RWPE2 (cell line): ENCODE results near the gene PSMC3IP.

ENCODE experiments used
- ATAC-seq: fragments of 200-7000 bp; cut with Tn5 transposase; 3 replicates; pipeline ENCODE4 v1.9.1; 2021; ENCODE audit warnings: low read depth
- DNase-seq: peaks from one replicate; pipeline ENCODE4 v3.0.0-alpha.2; 2020; ENCODE audit warnings: low spot score
- H3K27ac ChIP-seq: fragments of 450-650 bp; 2 replicates; pipeline ENCODE4 v1.5.1; 2017; ENCODE audit warnings: mild to moderate bottlenecking; ENCODE audit not compliant: poor library complexity, severe bottlenecking
- H3K27me3 ChIP-seq: fragments of 250-450 bp; sonication (Bioruptor Pico); 2 replicates; pipeline ENCODE4 v1.5.1; 2021; ENCODE audit warnings: mild to moderate bottlenecking, moderate library complexity; ENCODE audit not compliant: insufficient read depth, poor library complexity, severe bottlenecking
- H3K36me3 ChIP-seq: fragments of 250-450 bp; sonication (Bioruptor Pico); 2 replicates; pipeline ENCODE4 v1.5.1; 2020; ENCODE audit warnings: low read depth, mild to moderate bottlenecking, moderate library complexity
- H3K4me1 ChIP-seq: fragments of 250-450 bp; sonication (Bioruptor Pico); 2 replicates; pipeline ENCODE4 v1.5.1; 2021; ENCODE audit warnings: mild to moderate bottlenecking, moderate library complexity; ENCODE audit not compliant: insufficient read depth, poor library complexity, severe bottlenecking
- H3K4me3 ChIP-seq: fragments of 250-450 bp; sonication (Bioruptor Pico); 2 replicates; pipeline ENCODE4 v1.5.1; 2021; ENCODE audit warnings: mild to moderate bottlenecking, moderate library complexity; ENCODE audit not compliant: severe bottlenecking
- H3K9me3 ChIP-seq: fragments of 250-450 bp; sonication (Bioruptor Pico); 2 replicates; pipeline ENCODE4 v1.5.1; 2021; ENCODE audit warnings: mild to moderate bottlenecking, moderate library complexity; ENCODE audit not compliant: severe bottlenecking
- CTCF ChIP-seq: fragments of 450-650 bp; IDR thresholded peaks from one replicate; pipeline ENCODE4 v1.5.1; 2017; ENCODE audit warnings: mild to moderate bottlenecking, moderate library complexity; ENCODE audit not compliant: poor library complexity, severe bottlenecking

PSMC3IP gene

GRCh38 chr17:42529061-42529460 lies 48.5 kb downstream of the PSMC3IP start:
- DNase-seq (no peak), ATAC-seq (no peak)
- peaks cover 48% of the 10 kb centered on the region for H3K4me1 ChIP-seq
- H3K9me3 ChIP-seq, result no peaks in the 10 kb centered on the region
- TF ChIP-seq CTCF, result no peak
- H3K36me3 ChIP-seq, result no peaks in the 10 kb centered on the region
- H3K27ac ChIP-seq, result peak overlapping the region; percentile 90
- H3K27me3 ChIP-seq, result no peaks in the 10 kb centered on the region
- no peak overlapping the region for H3K4me3 ChIP-seq

- DNase-seq, result no peak
- no peaks in the 10 kb centered on the region for H3K27me3 ChIP-seq
- ATAC-seq, result no peak
- H3K36me3 ChIP-seq, result no peaks in the 10 kb centered on the region
- TF ChIP-seq CTCF, result no peak
- H3K9me3 ChIP-seq, result no peaks in the 10 kb centered on the region
- H3K4me3 ChIP-seq, result no peak overlapping the region
- H3K27ac ChIP-seq, result peak overlapping the region; percentile 97
- peaks cover 48% of the 10 kb centered on the region for H3K4me1 ChIP-seq
These were observed 49.6 kb downstream of the PSMC3IP start for GRCh38 chr17:42527932-42528331.

- 0 out of 2 replicates have a peak, but pooled peaks cover 1% of the 10 kb centered on the region for H3K36me3 ChIP-seq
These were observed 51.5 kb downstream of the PSMC3IP start for GRCh38 chr17:42526031-42526444.

GRCh38 chr17:42525221-42525620 lies 52.3 kb downstream of the PSMC3IP start:
- DNase-seq (no peak), ATAC-seq (peak; percentile 50)
- H3K27me3 ChIP-seq, result no peaks in the 10 kb centered on the region
- no peak for TF ChIP-seq CTCF
- no peaks in the 10 kb centered on the region for H3K9me3 ChIP-seq
- H3K4me3 ChIP-seq, result no peak overlapping the region
- H3K27ac ChIP-seq, result peak overlapping the region; percentile 97
- H3K36me3 ChIP-seq, result 0 out of 2 replicates have a peak, but pooled peaks cover 3% of the 10 kb centered on the region
- H3K4me1 ChIP-seq, result peaks cover 43% of the 10 kb centered on the region

More at GRCh38 chr17:42526031-42526444, 51.5 kb downstream of the PSMC3IP start:
- peaks cover 43% of the 10 kb centered on the region for H3K4me1 ChIP-seq
- no peak for TF ChIP-seq CTCF
- DNase-seq, result no peak
- no peak overlapping the region for H3K4me3 ChIP-seq
- H3K27ac ChIP-seq, result peak overlapping the region; percentile 97
- H3K9me3 ChIP-seq, result no peaks in the 10 kb centered on the region
- no peaks in the 10 kb centered on the region for H3K27me3 ChIP-seq
- ATAC-seq, result no peak

GRCh38 chr17:42522798-42523278 lies 54.7 kb downstream of the PSMC3IP start:
- no peak overlapping the region for H3K4me3 ChIP-seq
- peak overlapping the region; percentile 97 for H3K27ac ChIP-seq
- TF ChIP-seq CTCF, result no peak
- H3K9me3 ChIP-seq, result no peaks in the 10 kb centered on the region
- no peak for ATAC-seq
- no peaks in the 10 kb centered on the region for H3K27me3 ChIP-seq
- peaks cover 56% of the 10 kb centered on the region for H3K4me1 ChIP-seq
- 0 out of 2 replicates have a peak, but pooled peaks cover 3% of the 10 kb centered on the region for H3K36me3 ChIP-seq
- no peak for DNase-seq
